ENCODE results near the gene NCAM1.

The NCAM1 gene

GRCh38 chr11:113168354-113169342 is 207.4 kb downstream of the NCAM1 start:
- DNase-seq (ENCODE audit: low read depth) = no peak

GRCh38 chr11:113172382-113172951 is 211.2 kb downstream of the NCAM1 start:
- DNase-seq (ENCODE audit: low read depth) = no peak

- no peak for DNase-seq (ENCODE audit: low read depth)
Observed at GRCh38 chr11:113173126-113173525, 211.9 kb downstream of the NCAM1 start.

- DNase-seq (ENCODE audit: low read depth) = no peak
Observed at GRCh38 chr11:113174882-113175281, 213.7 kb downstream of the NCAM1 start.

GRCh38 chr11:113176599-113177360 is 215.6 kb downstream of the NCAM1 start:
- DNase-seq (ENCODE audit: low read depth) = no peak

GRCh38 chr11:113177671-113178070 is 216.5 kb downstream of the NCAM1 start:
- DNase-seq (ENCODE audit: low read depth) = no peak

- DNase-seq (ENCODE audit: low read depth) = no peak
Observed at GRCh38 chr11:113178381-113179070, 217.3 kb downstream of the NCAM1 start.

- no peak for DNase-seq (ENCODE audit: low read depth)
Observed at GRCh38 chr11:113179181-113179704, 218.0 kb downstream of the NCAM1 start.

- DNase-seq (ENCODE audit: low read depth) = no peak
Observed at GRCh38 chr11:113181094-113181493, 219.9 kb downstream of the NCAM1 start.

- no peak for DNase-seq (ENCODE audit: low read depth)
Observed at GRCh38 chr11:113182288-113182687, 221.1 kb downstream of the NCAM1 start.

GRCh38 chr11:113184498-113184897 is 223.3 kb downstream of the NCAM1 start:
- DNase-seq (ENCODE audit: low read depth) = no peak

GRCh38 chr11:113188371-113188834 is 227.2 kb downstream of the NCAM1 start:
- no peak for DNase-seq (ENCODE audit: low read depth)

GRCh38 chr11:113189909-113190667 is 228.9 kb downstream of the NCAM1 start:
- DNase-seq (ENCODE audit: low read depth) = no peak

GRCh38 chr11:113192121-113192925 is 231.1 kb downstream of the NCAM1 start:
- no peak for DNase-seq (ENCODE audit: low read depth)

- DNase-seq (ENCODE audit: low read depth) = no peak
Observed at GRCh38 chr11:113193016-113193415, 231.8 kb downstream of the NCAM1 start.

- DNase-seq (ENCODE audit: low read depth) = no peak
Observed at GRCh38 chr11:113193946-113194345, 232.7 kb downstream of the NCAM1 start.

- no peak for DNase-seq (ENCODE audit: low read depth)
Observed at GRCh38 chr11:113195728-113196127, 234.5 kb downstream of the NCAM1 start.

GRCh38 chr11:113197446-113197845 is 236.2 kb downstream of the NCAM1 start:
- no peak for DNase-seq (ENCODE audit: low read depth)

- DNase-seq (ENCODE audit: low read depth) = no peak
Observed at GRCh38 chr11:113198972-113199661, 237.9 kb downstream of the NCAM1 start.

Data from activated T-cell treated with anti-CD3 and anti-CD28 coated beads for 48 hours (primary cell).